ENCODE measurements around the gene PKDCC.

PKDCC gene, protein sequence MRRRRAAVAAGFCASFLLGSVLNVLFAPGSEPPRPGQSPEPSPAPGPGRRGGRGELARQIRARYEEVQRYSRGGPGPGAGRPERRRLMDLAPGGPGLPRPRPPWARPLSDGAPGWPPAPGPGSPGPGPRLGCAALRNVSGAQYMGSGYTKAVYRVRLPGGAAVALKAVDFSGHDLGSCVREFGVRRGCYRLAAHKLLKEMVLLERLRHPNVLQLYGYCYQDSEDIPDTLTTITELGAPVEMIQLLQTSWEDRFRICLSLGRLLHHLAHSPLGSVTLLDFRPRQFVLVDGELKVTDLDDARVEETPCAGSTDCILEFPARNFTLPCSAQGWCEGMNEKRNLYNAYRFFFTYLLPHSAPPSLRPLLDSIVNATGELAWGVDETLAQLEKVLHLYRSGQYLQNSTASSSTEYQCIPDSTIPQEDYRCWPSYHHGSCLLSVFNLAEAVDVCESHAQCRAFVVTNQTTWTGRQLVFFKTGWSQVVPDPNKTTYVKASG

DNA sequence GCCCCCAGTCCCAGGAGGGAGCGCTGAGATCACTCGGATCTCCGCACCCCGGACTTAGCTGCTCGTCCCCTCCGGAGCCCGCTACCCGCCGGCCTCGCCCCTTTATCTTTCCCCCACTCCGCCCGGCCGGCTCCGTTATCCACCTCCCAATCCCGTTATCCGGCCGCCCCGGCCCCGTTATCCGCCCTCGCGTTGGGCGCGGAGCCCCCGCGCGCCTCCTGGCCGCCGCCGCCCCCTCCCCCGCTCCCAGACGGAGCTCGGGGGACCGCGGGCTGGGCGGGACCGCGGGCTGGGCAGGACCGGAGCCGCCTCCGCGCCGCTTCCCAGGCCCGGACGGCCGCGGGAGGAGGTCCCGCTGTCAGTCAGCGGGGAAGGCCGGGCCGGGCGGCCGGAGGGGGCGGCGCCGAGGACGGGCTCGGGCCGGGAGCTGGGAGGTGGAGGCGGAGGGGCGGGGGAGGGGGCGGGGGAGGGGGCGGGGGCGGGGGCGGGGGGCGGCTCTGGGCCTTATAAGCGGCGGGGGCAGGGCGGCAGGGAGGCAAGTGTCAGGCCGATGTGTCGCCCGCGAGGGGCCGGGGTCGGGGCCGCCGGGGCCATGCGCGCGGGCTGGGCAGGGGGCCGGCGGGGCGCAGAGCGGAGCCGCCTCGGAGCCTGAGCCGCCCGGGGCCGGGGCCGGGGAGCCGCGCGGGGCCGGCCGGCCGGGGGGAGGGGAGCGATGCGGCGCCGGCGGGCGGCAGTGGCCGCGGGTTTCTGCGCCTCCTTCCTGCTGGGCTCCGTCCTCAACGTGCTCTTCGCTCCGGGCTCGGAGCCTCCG lies at the start of gene PKDCC:
Gene PKDCC (plus strand): TSS at position 534 of the 811 bp plus-strand sequence. CDS start 179 bp downstream, at position 713.
- DNase-seq (ENCODE audit: low read depth): no peak

DNA sequence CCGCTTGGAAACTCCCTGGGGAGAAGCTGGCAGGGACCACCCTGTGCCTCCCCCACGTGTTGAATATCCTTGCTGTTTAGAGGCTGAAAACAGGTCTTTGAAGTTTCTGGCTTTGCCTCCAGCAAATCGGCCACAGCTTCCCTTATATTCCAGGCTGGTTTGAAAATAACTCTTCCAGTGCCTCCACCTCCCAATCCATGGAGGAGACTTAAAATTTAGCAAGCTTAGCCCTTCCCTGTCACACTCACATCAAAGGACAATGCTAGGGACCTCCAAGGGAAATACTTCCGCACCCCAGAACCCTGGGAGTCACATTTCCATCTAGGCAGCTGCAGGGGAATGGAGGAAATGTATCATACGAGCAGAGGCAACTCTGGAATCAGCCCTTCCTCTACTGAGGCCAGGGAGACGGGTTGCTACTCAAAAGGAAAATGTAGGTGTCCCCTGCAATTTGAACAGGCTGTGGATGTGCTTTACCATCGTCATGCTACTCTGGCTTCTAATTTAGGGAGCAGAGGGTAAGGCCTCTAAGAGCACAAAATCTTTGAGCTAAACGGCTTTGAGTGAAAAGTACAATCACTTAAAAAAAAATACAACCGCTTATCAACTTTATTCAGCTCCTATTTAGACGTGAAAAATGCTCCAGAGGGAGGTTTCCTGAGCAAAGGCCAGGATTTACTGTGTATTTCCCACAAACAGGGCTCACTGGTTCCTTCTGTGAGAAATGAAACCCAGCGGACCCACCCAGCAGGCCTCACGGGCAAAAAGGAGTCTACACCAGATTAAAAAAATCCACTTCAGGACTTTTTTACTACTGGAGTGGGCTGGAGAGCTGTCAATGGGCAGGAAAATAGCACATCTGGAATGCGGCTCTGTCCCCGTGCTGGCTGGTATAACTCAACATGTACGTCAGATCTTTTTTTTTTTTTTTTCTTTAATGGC lies 49.4 kb upstream of the PKDCC start:
- no peak for DNase-seq (ENCODE audit: low read depth)

DNA sequence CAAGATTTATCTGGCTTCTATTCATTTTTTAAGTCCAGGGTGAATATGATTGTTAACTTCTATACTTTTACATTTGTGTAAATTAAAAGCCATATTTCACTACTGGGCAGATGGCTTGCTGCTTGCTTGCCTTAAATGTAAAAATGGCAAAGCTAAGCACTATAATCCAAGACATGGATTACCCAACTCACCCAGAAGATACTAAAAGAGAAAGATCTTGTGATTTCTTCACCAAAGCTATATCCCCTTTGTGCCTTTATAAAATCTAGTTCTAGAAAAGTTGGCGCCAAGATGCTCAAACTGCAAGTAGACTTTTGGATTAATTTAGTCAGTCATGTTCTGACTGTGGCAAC lies 48.7 kb upstream of the PKDCC start:
- no peak for DNase-seq (ENCODE audit: low read depth)

DNA sequence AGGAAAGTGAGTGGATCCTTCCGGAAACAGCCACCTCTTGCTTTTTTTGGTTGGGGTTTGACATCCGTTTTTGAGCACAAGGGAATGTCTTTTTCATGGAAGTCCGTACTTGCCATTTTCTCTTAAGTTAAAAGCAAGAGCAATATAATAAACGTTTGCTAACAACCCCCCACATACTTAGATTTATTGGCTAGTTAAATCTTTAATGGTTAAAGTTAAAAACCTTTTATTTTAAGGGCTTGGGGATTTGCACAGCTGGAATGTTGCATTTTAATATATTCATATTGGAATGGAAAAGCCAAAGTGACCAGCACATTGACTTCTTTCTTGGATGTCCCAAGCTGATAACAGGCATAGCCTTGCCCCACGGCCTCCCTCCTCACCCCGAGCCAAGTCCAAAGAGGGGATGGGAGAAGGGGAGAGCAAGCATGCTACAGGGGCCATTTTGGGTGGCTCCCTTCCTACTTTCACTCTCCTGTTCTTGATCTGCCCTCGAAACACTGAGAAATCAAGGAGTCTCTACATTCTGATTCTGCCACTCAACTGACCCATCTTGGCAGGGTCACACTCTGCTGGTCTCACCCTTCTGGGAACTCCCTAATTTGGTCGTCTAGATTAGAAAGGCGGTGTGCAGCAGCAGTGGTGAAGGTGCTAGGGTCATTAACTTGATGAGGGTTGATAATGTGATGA lies 48.1 kb upstream of the PKDCC start:
- DNase-seq (ENCODE audit: low read depth): no peak

DNA sequence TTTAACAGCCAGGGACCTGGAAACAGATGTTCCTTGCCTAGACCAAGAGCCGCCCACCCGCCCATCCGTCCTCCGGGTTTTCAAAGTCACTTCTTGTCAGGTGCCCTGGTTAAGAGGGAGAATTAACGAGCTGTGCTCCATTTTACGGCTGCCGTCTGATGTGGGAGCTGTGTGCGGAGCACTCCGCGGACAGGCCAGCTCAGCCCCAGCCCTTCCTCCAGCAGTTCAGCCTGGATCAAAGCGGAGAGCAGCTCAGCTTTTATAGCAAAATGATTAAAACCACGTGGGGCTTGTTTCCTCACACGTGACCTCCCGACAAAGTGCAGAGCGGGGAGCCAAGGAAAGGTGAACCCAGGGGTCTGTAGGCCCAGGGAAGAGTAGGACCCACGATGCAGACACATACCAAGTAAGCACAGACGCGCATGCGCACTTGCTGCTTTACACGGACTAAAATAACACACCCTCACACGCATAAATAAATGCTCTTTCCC lies 46.1 kb upstream of the PKDCC start:
- no peak for DNase-seq (ENCODE audit: low read depth)

DNA sequence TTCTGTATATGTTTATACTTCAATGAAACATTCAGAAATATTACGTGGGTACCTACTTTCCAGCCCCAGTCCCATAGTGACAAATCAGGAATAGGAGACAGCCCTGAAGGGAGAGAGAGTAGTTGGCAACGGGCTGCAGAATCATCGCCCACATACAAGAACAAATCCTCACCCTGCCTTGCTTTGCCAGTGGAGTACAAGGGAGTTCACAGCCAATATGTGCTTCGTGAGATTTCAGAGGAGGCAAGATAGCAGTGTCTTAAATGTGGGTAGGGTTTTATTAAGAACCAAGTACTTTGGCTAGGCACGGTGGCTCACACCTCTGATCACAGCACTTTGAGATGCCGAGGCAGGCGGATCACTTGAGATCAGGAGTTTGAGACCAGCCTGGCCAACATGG lies 40.3 kb upstream of the PKDCC start:
- no peak for DNase-seq (ENCODE audit: low read depth)

DNA sequence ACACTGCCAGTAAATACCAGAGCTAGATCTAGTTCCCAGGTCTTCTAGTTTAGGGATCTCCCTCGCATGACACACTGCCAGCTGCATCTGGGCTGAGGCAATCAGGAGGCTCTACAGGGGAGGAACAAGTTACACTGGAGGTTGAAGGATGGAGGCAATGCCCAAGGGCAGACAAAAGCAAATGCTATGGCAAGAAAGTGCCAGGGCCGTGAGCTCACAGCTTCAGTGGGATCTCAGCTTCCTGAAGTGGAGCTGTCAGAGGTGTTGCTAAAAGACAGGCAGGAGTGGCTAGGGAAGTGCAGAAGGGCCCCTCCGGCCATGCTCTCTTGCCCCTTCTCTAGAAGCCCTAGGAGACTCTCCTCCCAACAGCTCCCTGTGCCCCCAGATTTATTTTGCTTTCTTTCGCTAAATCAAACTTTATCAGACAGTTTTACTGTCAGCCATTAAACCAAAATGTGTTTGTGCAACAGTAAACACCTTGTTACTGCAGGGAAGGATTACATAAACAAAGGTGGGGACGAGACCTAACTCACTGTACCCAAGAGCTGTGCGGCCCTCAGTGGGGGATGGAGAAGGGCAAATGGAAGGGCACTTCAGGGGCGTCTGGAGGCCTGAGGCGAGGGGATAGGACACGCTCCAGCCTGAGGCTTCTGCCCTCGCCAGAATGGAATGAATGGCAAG lies 39.4 kb upstream of the PKDCC start:
- no peak for DNase-seq (ENCODE audit: low read depth)

DNA sequence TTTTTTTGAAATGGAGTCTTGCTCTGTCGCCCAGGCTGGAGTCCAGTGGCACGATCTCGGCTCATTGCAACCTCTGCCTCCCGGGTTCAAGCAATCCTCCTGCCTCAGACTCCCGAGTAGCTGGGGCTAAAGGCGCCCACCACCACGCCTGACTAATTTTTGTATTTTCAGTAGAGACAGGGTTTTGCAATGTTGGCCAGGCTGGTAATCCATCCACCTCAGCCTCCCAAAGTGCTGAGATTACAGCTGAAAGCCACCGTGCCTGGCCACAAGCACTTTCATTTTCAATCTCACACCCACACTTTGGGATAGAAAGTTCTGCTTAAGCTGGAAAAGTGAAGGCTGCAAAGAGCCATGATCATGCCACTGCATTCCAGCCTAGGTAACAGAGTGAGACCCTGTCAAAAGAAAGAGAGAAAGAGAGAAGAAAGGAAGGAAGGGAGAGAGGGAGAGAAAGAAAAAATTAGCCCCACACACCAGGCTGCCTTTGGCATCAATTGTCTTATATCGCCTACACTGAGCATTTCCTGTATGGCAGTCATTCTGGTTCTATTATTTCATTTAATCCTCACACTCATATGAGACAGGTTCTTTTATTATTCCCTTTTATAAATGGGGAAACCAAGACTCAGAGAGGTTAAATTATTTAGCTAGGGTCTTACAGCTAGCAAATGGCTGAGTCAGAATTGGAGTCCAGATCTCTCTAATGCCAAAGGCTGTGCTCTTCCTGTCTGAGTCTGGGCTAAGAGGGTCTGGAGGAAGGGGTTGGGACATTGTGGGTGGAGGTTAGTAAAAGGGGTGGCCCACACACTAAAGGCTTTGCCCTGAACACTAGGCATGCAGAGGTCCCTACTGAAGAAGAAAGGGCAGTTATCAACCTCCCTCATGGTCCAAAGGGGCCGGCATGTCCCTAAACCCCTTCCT lies 37.9 kb upstream of the PKDCC start:
- no peak for DNase-seq (ENCODE audit: low read depth)

DNA sequence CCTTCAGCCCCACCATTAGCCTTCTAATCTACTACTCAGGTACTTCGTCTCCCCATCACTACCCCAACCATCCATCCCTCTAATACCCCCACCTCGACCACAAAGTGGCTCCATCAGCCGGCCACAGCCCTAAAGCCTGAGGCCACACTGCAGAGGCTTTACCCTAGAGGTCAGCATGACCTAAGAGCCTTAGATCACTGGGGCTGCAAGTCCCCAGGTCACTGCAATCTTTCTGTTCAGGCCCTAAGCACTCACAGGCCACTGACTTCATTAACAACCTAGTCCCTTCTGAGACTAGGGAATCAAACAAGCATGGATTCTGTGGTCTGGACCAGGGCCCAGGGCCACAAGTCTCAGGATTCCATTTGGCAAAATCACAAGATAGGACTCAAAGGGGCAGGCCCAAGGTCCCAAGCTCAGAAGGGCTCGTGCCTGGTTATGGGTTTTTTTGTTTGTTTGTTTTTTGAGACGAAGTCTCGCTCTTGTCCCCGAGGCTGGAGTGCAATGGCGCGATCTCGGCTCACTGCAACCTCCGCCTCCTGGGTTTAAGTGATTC lies 37.0 kb upstream of the PKDCC start:
- DNase-seq (ENCODE audit: low read depth): peak; percentile 42

DNA sequence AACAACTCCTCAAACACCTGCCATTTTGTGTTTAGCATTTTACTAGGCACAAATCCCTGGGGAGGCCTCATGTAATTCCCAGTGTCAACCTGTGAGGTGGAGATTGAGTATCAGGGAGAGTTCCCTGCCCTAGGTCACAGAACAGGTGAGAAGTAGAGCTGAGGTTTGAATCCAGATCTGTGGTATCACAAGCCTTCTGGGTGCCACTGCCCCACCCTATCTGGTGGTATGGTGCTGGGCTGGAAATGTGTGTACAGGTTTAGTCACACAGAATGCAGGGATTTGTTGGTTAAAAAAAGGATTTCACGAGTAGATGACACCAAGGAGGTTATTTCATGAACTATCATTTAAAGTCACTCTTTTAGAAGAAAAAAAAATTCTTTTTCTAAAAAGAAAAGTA lies 35.7 kb upstream of the PKDCC start:
- no peak for DNase-seq (ENCODE audit: low read depth)

DNA sequence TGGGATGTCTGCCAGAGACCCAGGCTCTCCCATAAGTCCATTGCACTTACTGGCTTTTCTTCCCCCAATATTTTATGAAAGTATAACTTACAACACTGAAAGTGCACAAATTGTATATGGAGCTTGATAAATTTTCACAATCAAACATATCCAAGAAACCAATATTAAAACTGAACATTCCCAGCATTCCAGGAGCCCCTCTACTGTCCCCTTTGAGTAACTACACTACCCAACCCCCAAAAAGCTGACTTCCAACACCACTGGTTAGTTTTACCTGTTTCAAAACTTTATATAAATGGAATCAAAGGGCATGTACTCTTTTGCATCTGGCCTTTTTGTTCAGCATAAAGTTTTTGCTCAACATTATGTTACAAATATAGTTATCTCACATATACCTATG lies 35.2 kb upstream of the PKDCC start:
- DNase-seq (ENCODE audit: low read depth): no peak

DNA sequence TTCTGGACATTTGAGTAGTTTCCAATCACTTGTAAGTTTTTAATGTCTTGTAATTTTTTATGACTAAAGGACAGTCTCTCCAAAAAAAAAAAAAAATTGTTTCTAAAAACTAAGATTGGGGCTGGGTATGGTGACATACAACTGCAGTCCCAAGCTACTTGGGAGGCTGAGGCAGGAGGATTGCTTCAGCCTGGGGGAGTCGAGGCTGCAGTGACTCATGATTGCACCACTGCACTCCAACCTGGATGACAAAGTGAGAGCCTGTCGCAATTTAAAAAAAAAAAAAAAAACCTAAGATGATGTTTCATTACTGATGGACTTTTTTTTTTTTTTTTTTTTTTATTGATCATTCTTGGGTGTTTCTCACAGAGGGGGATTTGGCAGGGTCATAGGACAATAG lies 34.4 kb upstream of the PKDCC start:
- DNase-seq (ENCODE audit: low read depth): no peak

DNA sequence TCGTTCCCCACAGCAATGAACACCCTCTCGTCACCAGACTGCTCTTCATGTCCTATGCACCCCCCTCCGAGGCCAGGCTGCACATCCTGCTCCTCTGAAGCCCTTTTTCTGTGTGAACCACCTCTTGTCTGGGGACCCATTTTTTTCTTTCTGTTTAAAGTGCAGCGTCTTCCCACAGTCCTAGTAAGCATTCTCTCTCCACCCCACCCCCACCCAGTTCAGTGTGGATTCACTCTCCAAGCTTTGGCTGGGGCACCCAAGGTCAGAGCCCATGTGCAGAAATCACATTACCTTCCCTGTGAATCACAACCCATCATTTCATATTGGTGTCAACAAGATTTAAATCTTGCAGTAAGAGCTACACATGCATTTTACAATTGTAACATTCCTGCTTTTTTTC lies 26.4 kb upstream of the PKDCC start:
- peak; percentile 26 for DNase-seq (ENCODE audit: low read depth)

DNA sequence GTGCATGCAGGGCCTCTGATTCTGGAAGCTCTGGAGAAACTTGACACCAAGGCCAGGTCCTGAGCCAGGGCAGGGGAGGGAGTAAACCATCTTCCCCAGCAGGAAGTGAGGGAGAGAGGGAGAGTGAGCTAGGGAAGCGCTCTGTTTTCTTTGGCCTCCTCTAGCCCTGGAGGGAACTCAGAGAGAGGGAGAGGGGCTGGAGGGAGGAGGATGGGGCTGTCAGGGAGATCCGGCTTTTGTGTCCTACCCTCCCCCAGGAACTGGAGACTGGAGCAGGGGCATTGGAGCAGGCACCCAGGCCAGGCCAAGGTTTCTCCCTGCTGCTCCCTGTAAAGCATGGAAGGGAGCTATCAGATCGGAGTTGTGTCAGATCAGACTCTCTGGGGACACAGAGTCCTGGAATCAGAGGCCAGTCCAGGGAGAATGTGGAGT lies 22.7 kb upstream of the PKDCC start:
- DNase-seq (ENCODE audit: low read depth): peak; percentile 18

DNA sequence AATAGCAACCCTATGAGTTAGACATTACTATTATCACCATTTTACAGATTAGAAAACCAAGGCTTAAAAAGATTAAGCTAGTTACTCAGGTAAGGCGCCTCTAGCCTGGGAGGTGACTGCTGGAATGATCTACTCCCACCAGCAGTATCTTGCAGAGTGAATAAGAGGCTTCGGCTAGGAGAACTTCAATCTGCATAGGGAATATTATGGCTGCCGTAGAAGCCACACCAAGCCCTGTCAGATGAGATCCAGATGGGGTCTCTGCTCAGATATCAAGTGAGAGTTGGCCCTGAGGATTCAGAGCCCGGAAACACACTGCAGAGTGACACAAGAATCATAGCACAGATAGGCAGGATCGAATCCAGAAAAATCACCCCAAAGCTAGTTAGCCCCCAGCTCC lies 21.5 kb upstream of the PKDCC start:
- no peak for DNase-seq (ENCODE audit: low read depth)

DNA sequence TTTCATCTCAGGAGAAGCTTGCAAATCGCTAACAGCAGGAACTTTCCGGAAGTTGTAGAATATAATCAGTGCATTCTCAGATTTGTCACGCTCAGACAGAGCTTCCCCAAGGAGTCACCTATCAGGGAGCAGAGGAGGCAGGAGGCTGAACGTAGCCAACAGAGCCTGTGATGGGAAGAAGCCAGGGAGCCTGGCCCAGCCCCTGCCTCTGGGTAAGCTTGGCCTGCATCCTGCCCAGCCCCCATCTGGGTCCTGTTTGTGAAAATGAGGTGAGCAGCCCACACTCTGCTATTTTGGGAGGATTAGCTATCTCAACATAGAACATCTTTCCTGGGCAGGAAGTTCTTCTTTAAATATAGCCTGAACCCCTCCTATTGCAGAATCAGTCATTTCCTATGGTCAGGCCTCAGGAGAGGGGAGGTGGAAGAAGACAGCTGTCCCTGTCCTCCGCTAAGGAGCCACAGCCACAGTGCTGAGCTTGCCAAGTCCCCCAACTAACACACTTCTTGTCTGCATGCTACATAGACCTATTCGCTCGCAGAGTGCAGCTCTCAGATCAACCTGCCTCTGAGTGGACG lies 19.2 kb upstream of the PKDCC start:
- DNase-seq (ENCODE audit: low read depth): no peak

DNA sequence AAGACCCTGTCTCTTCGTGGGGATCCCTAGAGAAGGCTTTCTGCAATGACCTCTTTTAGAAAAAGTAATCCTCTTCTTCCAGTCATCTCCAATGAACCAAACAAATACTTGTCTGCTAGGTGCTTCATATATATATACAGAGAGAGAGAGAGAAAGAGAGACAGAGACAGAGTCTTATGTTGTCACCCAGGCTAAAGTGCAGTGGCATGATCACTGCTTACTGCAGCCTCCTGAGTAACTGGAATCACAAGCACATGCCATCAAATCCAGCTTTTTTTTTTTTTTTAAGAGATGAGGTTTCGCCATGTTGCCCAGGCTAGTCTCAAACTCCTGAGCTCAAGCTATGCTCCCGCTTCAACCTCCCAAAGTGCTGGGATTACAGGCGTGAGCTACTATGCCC lies 18.6 kb upstream of the PKDCC start:
- DNase-seq (ENCODE audit: low read depth): no peak

DNA sequence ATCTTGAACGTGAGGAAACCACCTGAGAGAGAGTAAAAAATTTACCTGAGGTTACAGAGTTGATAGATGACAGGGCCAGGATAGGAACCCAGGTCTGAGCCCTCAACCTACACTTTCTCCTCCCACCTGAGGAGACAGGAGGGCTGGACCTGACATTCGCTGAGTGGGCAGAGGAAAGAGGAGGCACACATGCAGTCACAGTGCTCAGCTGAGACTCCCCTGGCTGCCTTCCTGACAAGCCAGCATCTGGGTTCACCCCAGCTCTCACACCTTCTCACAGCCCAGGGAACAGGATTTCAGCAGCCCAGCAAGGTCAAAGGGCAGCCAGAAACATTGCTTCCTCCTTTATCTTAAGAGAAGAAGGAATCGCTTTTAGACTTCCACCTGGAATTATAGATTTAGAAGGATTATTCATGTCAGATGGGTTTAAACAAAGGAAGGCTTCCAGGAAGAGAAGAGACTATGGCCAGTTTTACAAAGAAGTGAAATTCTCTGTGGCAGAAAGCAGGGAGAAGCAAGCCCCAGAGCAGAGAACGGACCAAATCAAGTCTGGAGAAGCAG lies 18.1 kb upstream of the PKDCC start:
- DNase-seq (ENCODE audit: low read depth): no peak
